Measurements from ENCODE around the gene EML1.

GRCh38 chr14:99752486-99753121 lies 40.6 kb upstream of the EML1 start:
- TF ChIP-seq, protein P1, sequence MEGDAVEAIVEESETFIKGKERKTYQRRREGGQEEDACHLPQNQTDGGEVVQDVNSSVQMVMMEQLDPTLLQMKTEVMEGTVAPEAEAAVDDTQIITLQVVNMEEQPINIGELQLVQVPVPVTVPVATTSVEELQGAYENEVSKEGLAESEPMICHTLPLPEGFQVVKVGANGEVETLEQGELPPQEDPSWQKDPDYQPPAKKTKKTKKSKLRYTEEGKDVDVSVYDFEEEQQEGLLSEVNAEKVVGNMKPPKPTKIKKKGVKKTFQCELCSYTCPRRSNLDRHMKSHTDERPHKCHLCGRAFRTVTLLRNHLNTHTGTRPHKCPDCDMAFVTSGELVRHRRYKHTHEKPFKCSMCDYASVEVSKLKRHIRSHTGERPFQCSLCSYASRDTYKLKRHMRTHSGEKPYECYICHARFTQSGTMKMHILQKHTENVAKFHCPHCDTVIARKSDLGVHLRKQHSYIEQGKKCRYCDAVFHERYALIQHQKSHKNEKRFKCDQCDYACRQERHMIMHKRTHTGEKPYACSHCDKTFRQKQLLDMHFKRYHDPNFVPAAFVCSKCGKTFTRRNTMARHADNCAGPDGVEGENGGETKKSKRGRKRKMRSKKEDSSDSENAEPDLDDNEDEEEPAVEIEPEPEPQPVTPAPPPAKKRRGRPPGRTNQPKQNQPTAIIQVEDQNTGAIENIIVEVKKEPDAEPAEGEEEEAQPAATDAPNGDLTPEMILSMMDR (IDR thresholded peaks at IDR 0.05): no peak
- TF ChIP-seq POLR2A (IDR thresholded peaks at IDR 0.05; ENCODE audit: low read depth) (no peak), POLR2AphosphoS5 (IDR thresholded peaks at IDR 0.05) (no peak), EP300 (IDR thresholded peaks at IDR 0.05) (no peak)

Measured in esophagus muscularis mucosa (tissue), 4 donors.